NCI-H748 (cell line): ENCODE results near the gene ATF3.

Experiments
- DNase-seq: peaks from one replicate; lab custom pipeline; 2025; ENCODE audit not compliant: unreplicated experiment; lab: John Stamatoyannopoulos, UW

The ATF3 gene, protein sequence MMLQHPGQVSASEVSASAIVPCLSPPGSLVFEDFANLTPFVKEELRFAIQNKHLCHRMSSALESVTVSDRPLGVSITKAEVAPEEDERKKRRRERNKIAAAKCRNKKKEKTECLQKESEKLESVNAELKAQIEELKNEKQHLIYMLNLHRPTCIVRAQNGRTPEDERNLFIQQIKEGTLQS

DNA sequence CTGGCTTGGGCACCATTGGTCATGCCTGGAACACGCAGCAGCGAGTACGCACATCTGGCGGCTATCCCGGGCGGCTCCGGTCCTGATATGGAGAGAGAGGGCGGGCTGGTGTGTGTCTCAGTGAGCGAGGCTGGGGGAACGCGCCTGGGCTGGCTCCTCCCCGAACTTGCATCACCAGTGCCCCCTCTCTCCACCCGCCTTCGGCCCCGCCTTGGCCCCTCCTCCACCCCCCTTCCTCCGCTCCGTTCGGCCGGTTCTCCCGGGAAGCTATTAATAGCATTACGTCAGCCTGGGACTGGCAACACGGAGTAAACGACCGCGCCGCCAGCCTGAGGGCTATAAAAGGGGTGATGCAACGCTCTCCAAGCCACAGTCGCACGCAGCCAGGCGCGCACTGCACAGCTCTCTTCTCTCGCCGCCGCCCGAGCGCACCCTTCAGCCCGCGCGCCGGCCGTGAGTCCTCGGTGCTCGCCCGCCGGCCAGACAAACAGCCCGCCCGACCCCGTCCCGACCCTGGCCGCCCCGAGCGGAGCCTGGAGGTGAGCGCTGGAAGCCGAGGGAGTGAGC, at the start of gene ATF3:
Gene ATF3, plus strand, starts transcription at position 370 of the 567 bp plus-strand sequence. CDS start 6,261 bp downstream, outside the sequence.
- peak; percentile 97 for DNase-seq

DNA sequence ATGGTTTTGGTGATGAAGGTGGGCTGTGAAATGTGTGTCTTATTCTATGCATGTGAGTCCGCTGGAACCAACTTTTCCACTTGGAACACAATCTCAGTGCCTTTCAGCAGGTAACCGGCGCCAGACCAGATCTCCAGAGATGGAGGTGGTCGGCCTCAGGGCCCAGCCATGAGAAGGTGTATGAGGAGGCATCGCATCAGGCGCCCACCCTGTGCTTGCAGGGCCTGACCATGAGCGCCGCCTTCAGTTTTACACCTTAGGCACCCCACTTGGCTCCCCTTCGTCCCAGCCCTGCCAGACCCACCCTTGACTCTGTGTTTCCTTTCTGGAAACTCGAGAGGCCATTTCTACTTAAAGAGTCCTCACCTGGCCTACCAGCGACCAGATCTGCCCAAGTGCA, 48.6 kb upstream of the ATF3 start:
- DNase-seq, result no peak

DNA sequence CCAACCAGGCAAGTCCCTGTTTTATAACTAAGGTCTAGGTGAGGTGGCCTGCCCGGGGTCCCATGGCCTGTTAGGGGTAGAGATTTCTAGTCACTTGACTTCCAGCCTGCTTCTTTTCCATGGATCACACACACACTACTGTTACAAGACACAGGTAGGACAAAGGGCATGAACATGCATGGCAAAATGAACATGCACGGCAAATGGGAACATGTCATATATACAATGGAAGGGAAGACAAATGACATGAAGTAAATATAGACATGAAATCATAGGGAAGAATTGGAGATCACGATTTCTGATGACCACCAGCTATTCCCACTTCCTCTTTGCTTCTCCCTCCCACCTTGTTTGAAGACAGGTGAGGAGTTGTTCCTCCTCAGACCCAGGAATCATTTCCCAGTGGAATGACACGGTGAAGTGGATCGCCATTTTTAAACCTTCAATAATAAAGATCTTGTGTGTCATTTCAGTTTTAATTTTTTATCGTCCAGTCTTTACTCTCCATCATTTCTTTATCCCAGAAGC, 47.6 kb upstream of the ATF3 start:
- DNase-seq, result no peak

DNA sequence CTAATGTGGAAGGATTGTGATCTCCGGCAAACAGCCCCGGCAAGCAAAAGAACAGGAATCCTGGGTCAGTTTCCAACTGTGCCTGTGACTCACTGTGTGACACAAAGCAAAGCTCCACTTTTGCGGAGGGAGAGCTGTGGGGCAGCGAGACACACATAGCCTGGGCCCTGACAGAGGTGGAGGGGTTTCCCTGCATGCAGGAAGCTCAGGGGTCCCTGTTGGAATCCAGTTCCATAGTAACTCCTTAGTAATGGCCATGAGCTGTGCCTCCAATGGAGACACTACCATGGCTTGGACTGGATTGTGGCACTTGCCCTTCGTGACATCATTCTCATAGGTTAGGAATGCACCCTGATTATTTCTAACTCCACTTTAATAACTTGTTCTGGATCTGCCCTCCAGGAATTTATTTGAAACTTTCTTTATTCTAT, 47.0 kb upstream of the ATF3 start:
- no peak for DNase-seq

DNA sequence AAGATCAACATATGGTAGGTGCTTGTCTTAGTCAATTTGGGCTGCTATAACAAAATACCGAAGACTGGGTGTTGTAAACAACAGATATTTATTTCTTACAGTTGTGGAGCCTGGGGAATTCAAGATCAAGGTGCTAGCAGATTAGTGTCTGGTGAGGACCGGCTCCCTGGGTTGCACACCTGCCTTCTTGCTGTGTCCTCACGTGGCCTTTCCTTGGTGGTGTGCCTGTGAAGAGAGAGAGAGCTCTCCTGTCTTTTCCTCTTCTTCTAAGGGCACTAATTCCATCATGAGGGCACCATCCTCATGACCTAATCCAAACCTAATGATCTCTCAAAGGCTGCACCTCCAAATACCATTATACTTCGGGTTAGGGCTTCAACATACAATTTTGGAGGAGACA, 45.8 kb upstream of the ATF3 start:
- no peak for DNase-seq

DNA sequence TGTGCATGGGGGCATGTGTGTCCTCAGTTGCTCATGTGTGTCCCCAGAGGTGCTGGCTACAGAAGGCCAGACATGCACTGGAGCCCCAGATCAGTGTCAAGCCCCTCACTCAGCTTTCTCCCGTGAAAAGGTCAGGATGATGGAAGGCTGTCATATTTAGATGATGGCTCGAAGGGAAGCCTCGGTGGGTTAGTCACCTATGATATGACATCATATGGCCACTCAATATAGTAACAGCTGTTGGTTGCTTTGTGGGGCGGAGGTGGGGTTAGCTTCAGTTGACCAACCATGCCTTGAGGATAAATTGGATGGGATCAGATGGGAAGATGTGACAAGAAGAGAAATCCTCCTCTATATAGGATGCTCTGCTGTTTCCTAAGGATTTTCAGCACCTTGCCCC, 43.5 kb upstream of the ATF3 start:
- DNase-seq, result no peak

DNA sequence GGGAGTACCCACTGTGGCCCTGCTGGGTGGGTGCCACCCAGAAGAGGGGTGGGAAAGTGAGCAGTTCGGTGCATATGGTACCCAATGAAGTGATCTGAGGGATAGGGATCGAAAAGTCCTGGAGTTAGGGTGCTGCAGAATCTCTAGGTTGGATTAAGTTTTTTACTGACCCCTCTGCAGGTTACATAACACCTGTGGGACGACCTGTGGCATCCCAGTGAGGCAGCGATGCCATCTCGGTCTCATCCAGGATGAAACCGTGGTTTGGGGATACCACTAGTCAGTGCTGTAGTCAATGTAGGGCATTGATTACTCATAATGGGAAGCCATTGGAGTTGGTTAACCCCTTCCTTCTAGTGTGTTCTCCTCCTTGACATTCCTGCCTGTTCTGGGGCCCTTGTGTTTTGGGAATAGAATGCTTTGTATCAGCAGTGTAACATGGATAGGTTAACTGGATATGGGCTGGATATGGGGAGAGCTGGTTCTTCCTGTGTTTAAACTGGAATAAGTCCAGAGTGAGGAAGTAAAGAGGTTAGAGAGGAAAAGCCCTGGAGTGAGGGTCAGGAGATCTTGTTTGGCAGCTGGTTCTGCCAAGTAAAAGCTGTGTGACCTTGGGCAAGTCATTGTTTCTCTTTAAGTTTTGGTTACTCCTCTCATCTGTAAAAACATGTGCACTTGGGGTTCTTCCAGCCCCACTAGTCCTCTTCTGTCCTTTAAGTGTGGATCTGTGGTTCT, 42.8 kb upstream of the ATF3 start:
- DNase-seq, result no peak

DNA sequence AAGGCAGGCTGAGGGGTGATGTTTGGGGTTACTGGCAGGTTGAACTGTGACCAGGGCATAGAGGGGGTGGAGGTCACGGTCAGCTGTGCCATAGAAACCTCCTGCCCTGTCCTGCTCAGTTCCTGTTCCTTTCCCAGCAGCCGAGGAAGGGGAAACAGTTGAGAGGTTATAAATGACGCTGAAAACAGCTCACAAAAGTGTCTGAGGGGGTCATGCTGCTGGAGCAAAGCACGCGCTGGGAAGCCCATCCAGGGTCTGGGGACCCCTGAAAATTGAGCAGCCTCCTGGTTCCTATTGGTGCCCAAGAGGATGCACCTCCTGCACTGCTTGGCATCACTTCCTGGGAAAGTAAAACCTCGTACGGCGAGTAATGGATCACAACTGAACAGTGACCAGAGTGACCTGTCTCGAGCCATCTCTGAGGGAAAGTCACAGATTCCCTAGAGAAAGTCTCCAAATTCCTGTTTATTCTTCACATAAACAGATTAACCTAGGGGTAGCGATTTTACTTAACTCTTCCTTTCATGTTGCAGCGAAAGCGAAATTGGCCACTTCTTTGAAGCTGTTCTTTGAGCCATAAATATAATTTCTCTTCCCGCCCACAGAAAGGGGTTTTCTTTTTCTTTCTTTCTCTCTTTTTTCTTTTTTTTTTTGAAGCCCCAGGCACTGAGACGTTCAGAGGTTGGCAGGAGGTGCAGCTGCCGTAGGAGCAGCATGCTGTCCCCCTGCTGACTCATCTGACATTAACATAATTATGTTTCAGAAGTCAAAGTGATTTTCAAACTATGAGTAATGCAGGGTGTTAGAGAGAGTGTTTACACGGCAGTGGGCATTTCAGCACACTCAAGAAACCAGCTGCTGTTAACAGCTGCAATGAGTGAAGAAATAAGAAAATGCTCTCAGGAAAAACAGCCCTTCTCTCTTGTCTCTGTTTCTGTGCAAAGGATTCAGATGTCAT, 41.8 kb upstream of the ATF3 start:
- peak; percentile 73 for DNase-seq

DNA sequence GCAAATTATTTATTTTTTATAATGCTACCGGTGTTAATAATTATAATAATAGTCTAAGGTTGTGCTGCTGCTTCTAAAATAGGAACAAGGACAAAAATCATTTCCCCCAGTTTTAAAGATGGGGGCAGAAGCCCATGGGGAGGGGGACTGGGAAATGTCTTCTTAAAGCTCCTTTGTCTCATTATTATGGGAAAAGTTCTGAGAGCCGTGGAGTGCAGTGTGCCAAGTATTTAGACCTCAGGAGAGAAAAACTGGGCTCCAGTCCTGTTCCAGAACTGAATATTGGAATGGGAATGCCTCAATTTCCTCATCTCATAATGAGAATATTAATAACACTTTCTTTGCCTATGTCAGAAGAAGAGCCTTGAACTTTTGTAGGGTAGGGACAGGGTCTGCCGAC, 40.9 kb upstream of the ATF3 start:
- DNase-seq, result no peak

DNA sequence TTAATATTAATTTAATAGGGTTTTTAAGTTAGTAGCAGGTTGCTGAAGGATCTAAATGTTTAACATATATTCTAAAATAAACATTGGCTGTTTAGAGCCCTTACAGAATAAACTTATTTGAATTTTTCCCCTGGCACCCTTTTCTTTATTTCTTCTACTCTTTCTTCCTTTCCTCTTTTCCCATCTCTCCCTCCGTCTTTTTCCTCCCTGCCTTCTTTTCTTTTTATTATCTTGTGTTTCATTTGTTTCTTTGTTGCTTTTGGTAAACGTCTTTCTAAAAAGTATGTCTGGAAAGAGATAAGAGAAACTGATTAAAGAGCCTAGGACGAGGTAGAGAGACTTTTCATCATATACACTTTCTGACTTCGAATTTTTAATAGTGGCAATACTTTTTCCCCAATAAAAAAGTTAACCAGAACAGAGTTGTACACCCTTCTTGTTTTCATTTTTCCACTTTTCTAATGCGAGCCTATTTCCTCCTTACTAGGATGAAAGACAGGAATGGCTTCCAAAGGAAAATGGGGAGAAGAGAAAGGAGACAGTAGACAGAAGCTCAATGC, 39.5 kb upstream of the ATF3 start:
- DNase-seq, result no peak

DNA sequence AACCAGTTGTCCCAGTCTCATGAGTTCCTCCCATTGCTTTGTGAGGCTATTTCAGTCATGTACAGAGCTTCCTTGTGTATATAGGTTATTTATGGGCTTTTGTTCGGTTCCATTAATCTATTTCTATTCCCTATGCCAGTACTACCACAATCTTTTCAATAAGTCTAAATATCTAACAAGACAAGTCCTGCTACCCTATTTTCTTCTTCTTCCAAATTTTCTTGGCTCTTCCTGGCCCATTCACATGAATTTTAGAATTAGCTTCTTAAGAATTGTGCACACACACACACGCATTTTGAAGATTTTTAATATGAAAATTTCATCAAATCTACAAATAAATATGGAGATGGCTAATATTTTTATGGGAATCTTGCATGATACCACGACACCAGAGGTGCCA, 33.8 kb upstream of the ATF3 start:
- no peak for DNase-seq

DNA sequence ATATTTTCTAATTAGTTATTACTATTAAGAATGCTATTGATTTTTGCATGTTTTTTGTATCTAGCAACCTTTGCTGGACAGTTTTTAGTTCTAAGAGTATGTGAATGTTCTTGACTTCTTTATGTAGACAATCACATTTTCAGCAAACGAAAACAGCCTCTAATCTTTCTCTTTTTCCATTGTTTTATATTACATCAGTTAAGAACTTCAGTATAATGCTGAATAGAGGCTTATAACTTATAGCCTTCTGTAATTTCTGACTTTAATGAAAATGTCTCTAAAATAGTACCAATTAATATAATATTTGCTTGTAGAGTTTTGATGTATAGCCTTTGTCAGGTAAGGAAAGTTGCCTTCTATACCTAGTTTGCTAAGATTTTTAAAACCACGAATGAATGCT, 33.2 kb upstream of the ATF3 start:
- no peak for DNase-seq

DNA sequence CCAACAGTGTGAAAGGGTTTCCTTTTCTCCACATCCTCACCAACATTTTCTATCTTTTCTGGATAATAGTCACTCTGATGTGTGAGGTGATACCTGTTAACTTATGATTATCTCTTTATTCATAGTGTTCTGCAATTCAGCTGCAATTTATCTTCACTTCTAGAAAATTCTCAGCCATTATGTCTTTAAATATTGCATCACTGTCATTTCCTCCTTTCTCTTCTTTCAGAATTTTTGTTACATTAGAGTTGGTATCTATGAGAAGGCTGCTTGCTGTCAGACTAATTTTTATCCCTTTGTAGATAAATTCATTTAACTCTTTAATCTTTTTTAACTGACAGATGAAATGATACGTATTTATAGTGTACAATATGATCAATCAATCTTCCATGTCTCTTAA, 30.5 kb upstream of the ATF3 start:
- no peak for DNase-seq

DNA sequence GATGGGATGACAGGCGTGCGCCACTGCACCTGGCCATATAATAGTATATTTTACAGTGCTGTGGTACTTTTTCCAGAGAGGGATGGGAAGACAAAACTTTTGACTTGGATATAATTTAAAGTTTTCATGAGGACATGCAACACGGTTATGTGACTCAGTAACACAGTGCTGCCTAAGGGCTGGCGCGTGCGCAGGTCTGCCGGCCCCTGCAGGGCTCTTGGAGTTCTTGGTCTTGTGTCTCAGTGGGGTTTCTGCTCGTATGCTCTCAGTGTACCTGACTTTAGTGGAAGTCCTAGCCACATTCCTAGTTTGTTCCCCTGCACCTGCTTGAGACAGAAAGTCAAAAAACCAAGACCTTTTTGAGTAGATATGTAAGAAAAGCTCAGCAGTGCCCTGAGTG, 27.5 kb upstream of the ATF3 start:
- DNase-seq, result no peak

DNA sequence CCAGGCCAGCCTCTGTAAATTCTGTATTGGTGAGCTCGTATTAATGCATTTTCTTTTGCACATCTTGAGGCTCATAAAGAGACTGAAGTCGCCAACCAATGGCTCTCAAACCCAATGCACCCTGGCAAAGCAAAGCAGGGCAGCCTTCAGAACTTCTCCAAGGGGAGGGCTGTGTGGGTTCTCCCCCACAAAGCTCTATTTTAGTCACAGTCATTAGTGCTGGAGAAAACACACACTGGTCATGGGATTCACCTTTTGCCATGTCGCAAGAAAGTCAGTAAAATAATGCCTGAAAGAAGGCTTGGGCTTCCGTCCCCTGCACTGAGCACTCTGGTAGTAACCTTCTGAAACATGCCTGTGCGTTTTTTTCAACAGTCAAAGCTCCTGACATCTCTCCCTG, 26.3 kb upstream of the ATF3 start:
- no peak for DNase-seq

DNA sequence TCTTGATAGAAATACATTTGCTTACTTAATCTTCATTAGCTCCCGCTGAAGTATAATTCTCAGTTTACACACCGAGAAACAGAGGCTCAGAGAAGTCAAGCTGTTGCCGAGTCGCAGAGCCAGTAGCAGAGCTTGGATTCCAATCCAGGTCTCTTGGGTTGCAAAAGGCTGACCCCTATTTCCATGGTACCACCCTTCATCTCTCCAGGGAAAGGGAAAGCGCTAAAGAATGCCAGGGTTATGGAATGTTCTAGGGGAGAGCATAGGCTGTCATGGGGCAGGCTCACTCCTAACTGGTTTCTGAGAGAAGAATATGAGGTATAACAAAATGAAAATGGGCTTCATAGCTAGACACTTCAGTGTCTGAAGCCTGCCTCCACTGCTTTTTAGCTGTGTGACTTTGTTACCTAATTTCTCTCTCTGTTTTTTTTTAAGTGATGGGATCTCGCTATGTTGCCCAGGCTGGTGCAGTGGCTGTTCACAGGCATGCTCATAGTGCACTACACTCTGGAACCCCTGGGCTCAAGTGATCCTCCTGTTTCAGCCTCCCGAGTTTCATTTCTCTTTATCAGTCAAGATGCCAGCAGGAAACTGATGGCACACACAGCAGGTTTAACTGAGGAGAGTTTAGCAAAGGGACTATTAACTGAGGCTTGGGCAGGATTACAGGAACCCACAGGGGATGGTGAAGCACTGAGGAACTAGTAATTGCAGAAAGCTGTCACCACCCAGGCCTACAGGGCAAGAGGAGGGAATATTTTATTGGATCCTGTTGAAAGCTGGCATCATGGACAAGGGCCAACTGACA, 25.5 kb upstream of the ATF3 start:
- DNase-seq, result no peak

DNA sequence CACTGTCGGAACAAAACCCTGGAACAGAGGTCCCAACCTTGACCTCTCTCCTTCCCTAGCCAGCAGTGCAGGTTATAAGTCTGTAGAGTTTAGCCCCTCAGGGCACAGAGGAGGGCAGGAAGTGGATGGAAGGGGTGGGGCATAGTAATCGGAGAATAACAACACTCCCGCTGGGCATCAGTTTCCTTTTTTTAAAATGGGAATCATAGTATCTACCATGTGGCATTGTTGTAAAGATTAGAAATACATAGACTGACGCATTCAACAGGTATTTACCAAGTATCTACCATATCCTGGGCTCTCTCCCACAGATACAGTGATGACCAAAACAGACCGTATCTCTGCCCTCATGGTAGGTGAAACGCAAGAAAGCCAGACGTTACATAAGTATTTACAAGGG, 24.9 kb upstream of the ATF3 start:
- DNase-seq, result no peak

DNA sequence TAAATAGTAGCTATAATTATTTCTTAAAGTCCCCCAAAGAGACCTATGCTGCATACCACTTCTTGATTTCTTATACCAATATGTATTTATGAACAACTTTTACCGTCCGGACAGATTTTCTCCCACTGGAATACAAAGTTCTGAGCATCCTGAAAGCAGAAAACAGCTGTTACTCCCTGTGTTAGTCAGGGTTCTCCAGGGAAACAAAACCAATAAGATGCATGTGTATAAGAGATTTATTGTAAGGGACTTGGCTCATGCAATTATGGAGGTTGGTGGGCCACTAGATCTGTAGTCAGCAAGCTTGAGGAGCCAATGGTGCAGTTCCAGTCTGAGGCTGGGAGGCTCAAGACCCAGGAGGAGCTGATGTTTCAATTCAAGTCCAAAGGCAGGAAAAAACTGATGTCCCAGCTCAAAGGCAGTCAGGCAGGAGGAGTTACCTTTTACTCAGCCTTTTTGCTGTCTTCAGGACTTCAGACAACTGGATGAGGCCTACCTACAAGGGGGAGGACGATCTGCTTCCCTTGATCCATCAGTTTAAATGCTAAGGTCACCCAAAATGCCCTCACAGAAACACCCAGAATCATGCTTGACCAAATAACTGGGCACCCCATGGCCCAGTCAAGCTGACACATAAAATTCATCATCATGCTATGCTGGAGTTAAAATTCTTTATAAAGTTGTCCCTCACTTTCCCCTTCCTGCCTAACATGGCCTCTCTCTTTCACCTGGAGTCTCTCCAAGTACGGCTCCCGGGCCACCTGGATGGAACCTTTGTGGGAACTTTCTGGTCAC, 24.3 kb upstream of the ATF3 start:
- no peak for DNase-seq

DNA sequence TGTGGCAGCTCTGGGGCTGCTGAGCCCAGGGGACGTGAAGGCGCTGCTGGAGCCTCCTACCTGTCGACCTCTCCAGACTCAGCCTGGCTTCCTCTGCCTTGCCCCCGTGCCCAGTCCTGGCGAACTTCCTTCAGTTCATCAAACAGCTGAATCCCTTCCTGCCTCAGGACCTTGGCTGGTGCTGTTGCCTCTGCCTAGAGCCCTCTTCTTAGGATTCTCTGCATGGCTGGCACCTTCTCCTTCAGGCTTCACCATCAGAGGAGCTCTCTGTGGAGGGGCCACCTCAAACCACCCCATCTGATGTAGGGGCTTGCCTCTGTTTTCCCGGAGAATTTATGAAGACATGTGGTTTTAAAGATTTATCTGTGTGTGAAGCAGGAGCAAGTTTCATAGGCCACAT, 23.4 kb upstream of the ATF3 start:
- no peak for DNase-seq
